ENCODE measurements around the gene SLC25A23.

Gene SLC25A23

DNA sequence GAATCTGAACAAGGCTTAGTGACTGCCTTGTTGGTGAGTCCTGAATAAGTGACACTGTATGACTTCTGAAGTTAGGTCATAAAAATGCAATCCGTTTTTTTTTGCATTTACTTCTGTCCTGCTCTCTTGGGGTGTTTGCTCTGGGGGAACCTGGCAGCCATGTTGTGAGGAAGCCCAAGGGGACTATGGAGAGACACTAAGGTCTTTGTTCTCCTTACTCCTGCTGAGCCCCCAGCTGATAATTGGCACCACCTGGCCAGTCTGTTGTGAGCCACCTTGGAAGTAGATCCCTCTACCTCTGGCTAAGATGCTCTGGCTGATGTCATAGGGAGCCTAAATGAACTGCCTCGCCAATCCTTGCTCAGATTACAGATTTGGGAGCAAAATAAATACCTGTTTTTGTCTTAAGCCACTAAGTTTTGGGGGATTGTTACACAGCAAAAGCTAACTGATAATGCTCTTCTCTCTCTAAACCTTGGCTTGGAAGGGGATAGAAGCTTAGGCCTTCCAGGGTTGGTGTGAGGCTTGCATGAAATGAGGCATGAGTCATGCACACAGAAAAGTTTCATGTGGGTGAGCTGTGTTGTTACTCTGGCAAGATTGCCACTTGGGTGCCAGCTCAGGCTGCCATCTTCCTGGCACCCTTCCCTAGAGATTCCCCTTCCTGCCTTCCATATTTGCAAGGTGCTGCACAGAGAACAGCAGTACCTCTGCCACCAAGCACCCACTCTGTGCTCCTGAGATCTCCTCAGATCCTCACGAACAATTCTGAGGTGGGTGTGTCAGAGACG lies 32.4 kb upstream of the SLC25A23 start:
- Histone ChIP-seq H3K79me2 (ENCODE audit: insufficient read depth, low read length) (no peaks in the 10 kb centered on the region), H3K27ac (ENCODE audit: low read length) (no peak overlapping the region), H3K27me3 (ENCODE audit: insufficient read depth, low read length, poor library complexity) (no peaks in the 10 kb centered on the region), H4K20me1 (ENCODE audit: insufficient read depth, low read length) (no peaks in the 10 kb centered on the region), H2AFZ (ENCODE audit: low read depth, low read length) (no peak overlapping the region; the same call in 1 of the 2 replicates), H3K4me1 (ENCODE audit: insufficient read depth, low read length) (no peaks in the 10 kb centered on the region), H3K9ac (ENCODE audit: low read depth, low read length) (no peak overlapping the region), H3K36me3 (ENCODE audit: insufficient read depth, low read length) (no peaks in the 10 kb centered on the region), H3K9me3 (ENCODE audit: insufficient read depth, low read length, severe bottlenecking) (no peaks in the 10 kb centered on the region), H3K4me3 (ENCODE audit: low read depth in 1 of 2, low read length in 2 of 2) (no peak overlapping the region), H3K4me2 (ENCODE audit: insufficient read depth, low read length) (no peak overlapping the region)
- TF ChIP-seq EZH2 (IDR thresholded peaks at IDR 0.05; ENCODE audit: borderline replicate concordance, low read depth, low read length, severe bottlenecking) (no peak), CTCF (IDR thresholded peaks at IDR 0.05; ENCODE audit: borderline replicate concordance, extremely low read depth, low read length, poor library complexity, severe bottlenecking) (no peak)
- no peak for ATAC-seq (ENCODE audit: insufficient read depth, low read depth)
- no peak for DNase-seq

- no peak overlapping the region for H3K4me2 ChIP-seq (ENCODE audit: insufficient read depth, low read length)
- H4K20me1 ChIP-seq (ENCODE audit: insufficient read depth, low read length) = no peaks in the 10 kb centered on the region
- H2AFZ ChIP-seq (ENCODE audit: low read depth, low read length) = no peak overlapping the region
- no peak overlapping the region for H3K4me3 ChIP-seq (ENCODE audit: low read depth in 1 of 2, low read length in 2 of 2)
- no peaks in the 10 kb centered on the region for H3K9me3 ChIP-seq (ENCODE audit: insufficient read depth, low read length, severe bottlenecking)
- H3K36me3 ChIP-seq (ENCODE audit: insufficient read depth, low read length) = no peaks in the 10 kb centered on the region
- TF ChIP-seq EZH2 (IDR thresholded peaks at IDR 0.05; ENCODE audit: borderline replicate concordance, low read depth, low read length, severe bottlenecking) (no peak), CTCF (IDR thresholded peaks at IDR 0.05; ENCODE audit: borderline replicate concordance, extremely low read depth, low read length, poor library complexity, severe bottlenecking) (no peak)
- ATAC-seq (ENCODE audit: insufficient read depth, low read depth) (no peak), DNase-seq (no peak)
- H3K27me3 ChIP-seq (ENCODE audit: insufficient read depth, low read length, poor library complexity) = no peaks in the 10 kb centered on the region
- H3K9ac ChIP-seq (ENCODE audit: low read depth, low read length) = no peak overlapping the region
- H3K4me1 ChIP-seq (ENCODE audit: insufficient read depth, low read length) = no peaks in the 10 kb centered on the region
- no peak overlapping the region for H3K27ac ChIP-seq (ENCODE audit: low read length)
- no peaks in the 10 kb centered on the region for H3K79me2 ChIP-seq (ENCODE audit: insufficient read depth, low read length)
Observed at GRCh38 chr19:6490134-6490533, 30.5 kb upstream of the SLC25A23 start.

DNA sequence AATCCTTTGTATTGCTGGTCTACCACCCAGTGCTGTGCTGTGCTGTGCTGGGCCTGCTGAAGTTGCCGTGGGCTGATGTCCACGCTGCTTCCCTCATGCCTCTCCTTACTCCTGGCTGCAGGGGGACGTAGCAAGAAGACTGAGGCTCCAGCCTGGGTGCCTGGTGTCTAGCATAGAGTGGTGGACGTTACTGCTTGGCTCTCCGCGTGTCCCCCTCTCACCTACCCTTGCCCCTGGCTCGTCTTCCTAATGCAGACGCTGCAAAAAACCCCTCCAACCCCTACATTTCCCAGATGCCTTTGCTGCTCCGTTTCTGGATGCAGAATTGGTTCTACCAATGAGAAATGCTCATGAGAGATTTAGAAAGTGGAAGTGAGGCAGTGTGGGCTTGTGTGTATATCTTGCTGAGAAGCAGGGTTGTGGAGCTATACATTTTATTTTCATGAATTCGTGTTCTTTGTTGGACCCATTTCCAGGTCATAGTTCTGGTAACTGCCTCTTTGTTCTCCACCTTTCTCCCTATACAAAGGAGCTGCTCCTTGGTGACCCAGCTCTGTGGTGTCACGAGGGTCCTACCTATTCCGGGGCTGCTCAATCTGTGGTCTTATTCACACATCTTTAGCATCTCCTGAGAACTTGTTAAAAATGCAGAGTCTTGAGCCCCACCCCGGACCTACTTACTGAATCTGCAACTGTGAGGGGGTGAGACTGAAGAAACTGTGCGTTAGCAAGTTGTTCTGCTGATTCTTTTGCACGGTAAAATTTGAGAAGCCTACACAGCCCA lies 29.9 kb upstream of the SLC25A23 start:
- Histone ChIP-seq H3K4me1 (ENCODE audit: insufficient read depth, low read length) (no peaks in the 10 kb centered on the region), H3K36me3 (ENCODE audit: insufficient read depth, low read length) (no peaks in the 10 kb centered on the region), H3K9ac (ENCODE audit: low read depth, low read length) (no peak overlapping the region), H3K4me3 (ENCODE audit: low read depth in 1 of 2, low read length in 2 of 2) (no peak overlapping the region), H3K79me2 (ENCODE audit: insufficient read depth, low read length) (no peaks in the 10 kb centered on the region), H3K4me2 (ENCODE audit: insufficient read depth, low read length) (no peak overlapping the region), H3K9me3 (ENCODE audit: insufficient read depth, low read length, severe bottlenecking) (no peaks in the 10 kb centered on the region), H3K27me3 (ENCODE audit: insufficient read depth, low read length, poor library complexity) (no peaks in the 10 kb centered on the region), H2AFZ (ENCODE audit: low read depth, low read length) (no peak overlapping the region), H3K27ac (ENCODE audit: low read length) (no peak overlapping the region), H4K20me1 (ENCODE audit: insufficient read depth, low read length) (no peaks in the 10 kb centered on the region)
- TF ChIP-seq EZH2 (IDR thresholded peaks at IDR 0.05; ENCODE audit: borderline replicate concordance, low read depth, low read length, severe bottlenecking) (no peak), CTCF (IDR thresholded peaks at IDR 0.05; ENCODE audit: borderline replicate concordance, extremely low read depth, low read length, poor library complexity, severe bottlenecking) (no peak)
- DNase-seq (no peak), ATAC-seq (ENCODE audit: insufficient read depth, low read depth) (no peak)
